ENCODE results near the gene MOV10.

DNA sequence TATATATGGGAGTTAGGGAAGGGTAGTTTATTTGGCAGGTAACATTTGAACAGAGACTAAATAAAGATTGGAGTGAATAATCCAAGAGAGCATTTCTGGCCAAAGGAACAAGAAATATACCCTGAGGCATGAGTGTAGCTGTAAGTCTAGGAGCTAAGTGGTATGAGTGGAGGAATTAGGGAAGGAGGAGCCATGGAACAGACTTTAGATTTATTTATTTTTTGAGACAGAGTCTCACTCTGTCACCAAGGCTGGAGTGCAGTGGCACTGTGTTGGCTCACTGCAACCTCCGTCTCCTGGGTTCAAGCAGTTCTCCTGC lies 36.4 kb upstream of the MOV10 start:
- TF ChIP-seq, protein P1, sequence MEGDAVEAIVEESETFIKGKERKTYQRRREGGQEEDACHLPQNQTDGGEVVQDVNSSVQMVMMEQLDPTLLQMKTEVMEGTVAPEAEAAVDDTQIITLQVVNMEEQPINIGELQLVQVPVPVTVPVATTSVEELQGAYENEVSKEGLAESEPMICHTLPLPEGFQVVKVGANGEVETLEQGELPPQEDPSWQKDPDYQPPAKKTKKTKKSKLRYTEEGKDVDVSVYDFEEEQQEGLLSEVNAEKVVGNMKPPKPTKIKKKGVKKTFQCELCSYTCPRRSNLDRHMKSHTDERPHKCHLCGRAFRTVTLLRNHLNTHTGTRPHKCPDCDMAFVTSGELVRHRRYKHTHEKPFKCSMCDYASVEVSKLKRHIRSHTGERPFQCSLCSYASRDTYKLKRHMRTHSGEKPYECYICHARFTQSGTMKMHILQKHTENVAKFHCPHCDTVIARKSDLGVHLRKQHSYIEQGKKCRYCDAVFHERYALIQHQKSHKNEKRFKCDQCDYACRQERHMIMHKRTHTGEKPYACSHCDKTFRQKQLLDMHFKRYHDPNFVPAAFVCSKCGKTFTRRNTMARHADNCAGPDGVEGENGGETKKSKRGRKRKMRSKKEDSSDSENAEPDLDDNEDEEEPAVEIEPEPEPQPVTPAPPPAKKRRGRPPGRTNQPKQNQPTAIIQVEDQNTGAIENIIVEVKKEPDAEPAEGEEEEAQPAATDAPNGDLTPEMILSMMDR (IDR thresholded peaks at IDR 0.05), result no peak
- TF ChIP-seq POLR2A (IDR thresholded peaks at IDR 0.05), result no peak
